ENCODE data around the gene PLOD1.
"Not testable (repeated sequence)": the region's sequence is repeated elsewhere in the genome, so short reads cannot be mapped to it uniquely, and the experiment has no call there.

The PLOD1 gene

GRCh38 chr1:11912482-11913216 lies 21.9 kb upstream of the PLOD1 start:
- not testable (repeated sequence) for DNase-seq (ENCODE audit: low read depth)

GRCh38 chr1:11913291-11913690 lies 21.2 kb upstream of the PLOD1 start:
- no peak for DNase-seq (ENCODE audit: low read depth)

DNA sequence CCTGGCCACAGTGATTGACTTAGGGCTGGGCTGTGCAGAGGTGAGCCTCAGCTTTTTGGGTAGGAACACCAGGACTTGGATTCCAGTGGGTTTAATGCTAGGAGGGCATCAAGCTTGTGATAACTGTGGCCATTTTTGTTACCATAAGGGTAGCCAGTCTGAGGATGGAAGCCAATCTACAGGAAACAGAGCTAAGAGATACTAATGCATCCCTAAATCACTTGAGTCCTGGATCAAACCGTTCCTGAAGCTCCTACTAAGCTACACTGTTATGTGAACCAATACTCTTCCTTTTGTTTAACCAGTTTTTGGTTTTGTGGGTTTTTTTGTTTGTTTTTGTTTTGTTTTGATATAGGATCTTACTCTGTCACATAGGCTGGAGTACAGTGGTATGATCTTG lies 20.5 kb upstream of the PLOD1 start:
- DNase-seq (ENCODE audit: low read depth) = no peak

- no peak for DNase-seq (ENCODE audit: low read depth)
These were observed 15.6 kb upstream of the PLOD1 start for GRCh38 chr1:11918799-11919519.

DNA sequence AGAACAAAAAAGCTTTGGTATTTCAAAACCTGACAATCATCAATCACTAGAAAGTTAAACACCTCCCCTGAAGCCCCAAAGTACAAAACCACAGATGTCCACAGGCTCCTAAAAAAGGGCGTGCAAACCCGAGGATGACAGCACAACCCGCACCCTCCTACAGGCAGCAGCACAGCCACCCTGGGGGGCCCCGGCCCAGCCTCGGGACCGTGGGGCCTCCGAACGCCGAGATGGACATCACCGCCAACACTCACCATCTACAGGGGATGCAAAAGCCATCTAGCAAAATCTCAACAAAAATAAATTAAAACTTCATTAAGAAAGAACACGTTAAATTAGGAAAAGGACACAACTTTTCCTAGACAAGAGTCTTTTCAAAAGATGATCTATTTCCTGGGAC lies 14.9 kb upstream of the PLOD1 start:
- DNase-seq (ENCODE audit: low read depth) = no peak

GRCh38 chr1:11920239-11920903 lies 14.1 kb upstream of the PLOD1 start:
- DNase-seq (ENCODE audit: low read depth) = no peak

- DNase-seq (ENCODE audit: low read depth) = no peak
These were observed 13.5 kb upstream of the PLOD1 start for GRCh38 chr1:11921022-11921421.

GRCh38 chr1:11923069-11923826 lies 11.3 kb upstream of the PLOD1 start:
- DNase-seq (ENCODE audit: low read depth) = no peak

DNA sequence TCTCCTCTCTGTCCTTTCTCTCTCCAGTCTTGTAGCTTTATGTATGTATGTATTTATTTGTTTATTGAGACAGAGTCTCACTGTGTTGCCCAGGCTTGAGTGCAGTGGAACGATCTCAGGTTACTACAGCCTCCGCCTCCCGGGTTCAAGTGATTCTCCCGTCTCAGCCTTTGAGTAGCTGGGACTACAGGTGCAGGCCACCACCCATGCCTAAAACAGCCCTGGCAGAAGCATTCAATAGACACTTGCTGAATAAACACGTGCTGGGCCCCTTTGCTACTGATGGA lies 10.7 kb upstream of the PLOD1 start:
- no peak for DNase-seq (ENCODE audit: low read depth)

GRCh38 chr1:11924334-11925195 lies 10.0 kb upstream of the PLOD1 start:
- DNase-seq (ENCODE audit: low read depth) = no peak

- not testable (repeated sequence) for DNase-seq (ENCODE audit: low read depth)
These were observed 9.2 kb upstream of the PLOD1 start for GRCh38 chr1:11925196-11925937.

- no peak for DNase-seq (ENCODE audit: low read depth)
These were observed 8.6 kb upstream of the PLOD1 start for GRCh38 chr1:11925938-11926292.

- DNase-seq (ENCODE audit: low read depth) = no peak
These were observed 6.5 kb upstream of the PLOD1 start for GRCh38 chr1:11927866-11928592.

GRCh38 chr1:11929849-11930248 lies 4.7 kb upstream of the PLOD1 start:
- DNase-seq (ENCODE audit: low read depth) = no peak

DNA sequence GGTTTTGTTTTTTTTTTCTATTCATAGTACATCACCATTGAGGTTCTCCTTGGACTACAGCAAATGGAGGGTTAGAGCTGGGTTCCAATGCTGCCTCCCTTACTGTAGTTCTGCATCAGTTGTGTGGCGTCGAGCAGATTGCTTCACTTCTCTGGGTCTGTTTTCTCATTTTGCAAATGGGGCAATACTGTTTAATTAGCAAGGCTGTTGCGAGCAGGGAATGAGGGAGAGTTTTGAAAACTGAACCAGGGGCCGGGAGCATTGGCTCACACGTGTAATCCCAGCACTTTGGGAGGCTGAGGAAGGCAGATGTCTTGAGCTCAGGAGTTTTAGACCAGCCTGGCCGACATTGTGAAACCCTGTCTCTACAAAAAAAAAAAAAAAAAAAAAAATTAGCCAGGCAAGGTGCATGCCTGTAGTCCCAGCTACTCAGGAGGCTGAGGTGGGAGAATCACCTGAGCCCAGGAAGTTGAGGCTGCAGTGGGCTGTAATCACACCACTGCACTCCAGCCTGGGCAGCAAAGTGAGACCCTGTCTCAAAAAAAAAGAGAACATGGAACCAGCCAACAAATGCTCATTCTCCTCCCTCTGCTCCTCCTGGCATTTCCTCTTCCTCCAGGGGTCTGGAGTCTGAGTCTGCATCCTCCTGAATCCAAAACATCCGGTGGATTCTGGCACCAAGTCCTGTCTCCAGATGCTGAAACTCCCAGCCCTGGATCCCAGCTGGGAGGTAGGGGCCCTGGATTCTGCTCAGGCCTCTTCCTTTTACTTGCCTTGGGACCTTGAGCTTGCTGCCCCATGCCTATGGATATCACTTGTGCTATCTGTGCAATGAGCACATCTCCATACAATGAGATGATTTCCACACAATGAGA lies 3.7 kb upstream of the PLOD1 start:
- no peak for DNase-seq (ENCODE audit: low read depth)

DNA sequence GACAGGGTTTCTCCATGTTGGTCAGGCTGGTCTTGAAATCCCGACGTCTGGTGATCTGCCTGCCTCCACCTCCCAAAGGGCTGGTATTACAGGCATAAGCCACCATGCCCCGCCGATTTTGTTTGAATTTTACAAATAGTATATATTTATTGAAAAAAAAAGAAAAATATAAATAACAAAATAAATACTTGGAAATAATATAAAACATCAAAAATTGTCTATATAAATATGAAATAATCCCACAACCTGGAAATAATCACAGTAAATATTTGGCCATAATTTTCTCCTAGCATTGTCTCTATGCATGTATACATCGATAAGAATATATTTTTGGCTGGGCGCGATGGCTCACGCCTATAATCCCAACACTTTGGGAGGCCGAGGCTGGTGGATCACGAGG lies 2.7 kb upstream of the PLOD1 start:
- no peak for DNase-seq (ENCODE audit: low read depth)

DNA sequence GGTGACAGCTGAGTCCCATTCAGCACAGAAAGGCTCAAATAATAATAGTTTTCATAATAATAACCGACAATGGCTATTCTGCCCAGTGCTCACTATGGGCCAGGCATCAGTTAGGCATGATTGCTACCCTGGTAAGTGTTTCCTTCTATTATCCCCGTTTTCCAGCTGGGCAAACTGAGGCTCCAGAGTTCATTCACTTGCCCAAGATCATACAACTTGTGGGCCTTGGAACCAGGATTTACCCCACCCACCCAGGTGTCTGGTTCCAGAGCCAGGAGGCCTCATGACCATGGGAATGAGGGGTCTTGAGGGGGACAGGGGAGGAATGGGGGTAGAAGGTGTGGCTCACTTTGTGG lies 518 bp downstream of the PLOD1 start:
- DNase-seq (ENCODE audit: low read depth) = no peak

GRCh38 chr1:11935733-11936132 lies 1.2 kb downstream of the PLOD1 start:
- DNase-seq (ENCODE audit: low read depth) = not testable (repeated sequence)

- DNase-seq (ENCODE audit: low read depth) = no peak
These were observed 4.4 kb downstream of the PLOD1 start for GRCh38 chr1:11938722-11939526.

Measured in activated T-helper 9 cell treated with anti-CD3 and anti-CD28 coated beads, Interleukin-2, amount 50 U/mL, for 16 hours (primary cell).